AG10803 (cell line): ENCODE data around the gene ST8SIA1.

Experiments used
- DNase-seq: peaks from one replicate; pipeline ENCODE4 v3.0.0; 2010; ENCODE audit warnings: low read depth
- H3K4me3 ChIP-seq: 2 replicates; pipeline ENCODE4 v1.5.1; 2011; ENCODE audit warnings: mild to moderate bottlenecking, low read length, control low read depth
- TF ChIP-seq, protein P1 (sequence below): conservative IDR thresholded peaks from 2 replicates; pipeline ENCODE4 v1.5.1; 2011; ENCODE audit warnings: mild to moderate bottlenecking, low read length, control low read depth, inconsistent platforms

The ST8SIA1 gene

GRCh38 chr12:22190969-22191368 lies 143.5 kb downstream of the ST8SIA1 start:
- no peak for DNase-seq
- TF ChIP-seq, protein P1, sequence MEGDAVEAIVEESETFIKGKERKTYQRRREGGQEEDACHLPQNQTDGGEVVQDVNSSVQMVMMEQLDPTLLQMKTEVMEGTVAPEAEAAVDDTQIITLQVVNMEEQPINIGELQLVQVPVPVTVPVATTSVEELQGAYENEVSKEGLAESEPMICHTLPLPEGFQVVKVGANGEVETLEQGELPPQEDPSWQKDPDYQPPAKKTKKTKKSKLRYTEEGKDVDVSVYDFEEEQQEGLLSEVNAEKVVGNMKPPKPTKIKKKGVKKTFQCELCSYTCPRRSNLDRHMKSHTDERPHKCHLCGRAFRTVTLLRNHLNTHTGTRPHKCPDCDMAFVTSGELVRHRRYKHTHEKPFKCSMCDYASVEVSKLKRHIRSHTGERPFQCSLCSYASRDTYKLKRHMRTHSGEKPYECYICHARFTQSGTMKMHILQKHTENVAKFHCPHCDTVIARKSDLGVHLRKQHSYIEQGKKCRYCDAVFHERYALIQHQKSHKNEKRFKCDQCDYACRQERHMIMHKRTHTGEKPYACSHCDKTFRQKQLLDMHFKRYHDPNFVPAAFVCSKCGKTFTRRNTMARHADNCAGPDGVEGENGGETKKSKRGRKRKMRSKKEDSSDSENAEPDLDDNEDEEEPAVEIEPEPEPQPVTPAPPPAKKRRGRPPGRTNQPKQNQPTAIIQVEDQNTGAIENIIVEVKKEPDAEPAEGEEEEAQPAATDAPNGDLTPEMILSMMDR: no peak
- H3K4me3 ChIP-seq: no peak overlapping the region

GRCh38 chr12:22188431-22188830 lies 146.1 kb downstream of the ST8SIA1 start:
- TF ChIP-seq, protein P1: no peak
- no peak overlapping the region for H3K4me3 ChIP-seq
- DNase-seq: no peak

GRCh38 chr12:22180705-22181104 lies 153.8 kb downstream of the ST8SIA1 start:
- H3K4me3 ChIP-seq: no peak overlapping the region
- DNase-seq: no peak
- TF ChIP-seq, protein P1: no peak

- TF ChIP-seq, protein P1: no peak
- DNase-seq: no peak
- H3K4me3 ChIP-seq: no peak overlapping the region
These were observed 161.3 kb downstream of the ST8SIA1 start for GRCh38 chr12:22173177-22173576.

DNA sequence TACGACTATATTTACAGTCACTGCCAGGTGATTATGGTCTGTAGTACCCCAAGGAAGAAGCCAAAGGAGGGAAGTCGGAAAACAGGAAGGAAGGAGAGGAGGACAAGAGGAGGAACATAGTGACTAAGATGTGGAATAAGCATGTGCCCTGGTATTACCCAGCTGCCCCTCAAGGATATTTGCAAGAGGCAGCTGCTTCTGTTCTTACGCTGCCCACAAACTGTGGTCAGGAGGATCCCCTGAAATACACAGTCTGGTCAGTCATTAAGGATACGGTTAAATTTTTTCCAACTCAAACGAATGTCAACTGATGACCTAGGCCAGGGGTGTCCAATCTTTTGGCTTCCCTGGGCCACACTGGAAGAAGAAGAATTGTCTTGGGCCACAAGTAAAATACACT lies 162.0 kb downstream of the ST8SIA1 start:
- TF ChIP-seq, protein P1: no peak
- H3K4me3 ChIP-seq: no peak overlapping the region
- no peak for DNase-seq

- no peak overlapping the region for H3K4me3 ChIP-seq
- DNase-seq: no peak
- TF ChIP-seq, protein P1: no peak
These were observed 165.1 kb downstream of the ST8SIA1 start for GRCh38 chr12:22169376-22169775.

DNA sequence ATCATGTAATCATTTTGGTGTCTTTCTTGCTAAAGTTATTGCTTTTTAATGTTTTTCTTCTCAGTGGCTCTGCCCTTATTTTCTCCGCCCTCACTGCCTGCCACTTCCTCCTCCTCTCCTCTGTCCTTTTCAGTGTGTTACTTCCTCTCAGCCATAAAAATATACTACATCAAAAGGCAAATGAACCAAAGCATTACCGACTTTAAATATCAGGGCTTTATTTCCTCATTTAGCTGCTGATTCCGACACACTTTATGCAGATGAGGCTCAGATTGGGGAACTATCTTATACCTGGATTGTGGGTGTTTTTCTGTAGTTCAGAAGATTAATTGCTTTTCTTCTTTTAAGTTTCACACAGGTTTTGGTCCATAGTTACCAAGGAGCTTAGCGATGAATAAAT lies 170.4 kb downstream of the ST8SIA1 start:
- DNase-seq: no peak
- TF ChIP-seq, protein P1: no peak

More for the DNA sequence above, 170.4 kb downstream of the ST8SIA1 start:
- no peak overlapping the region for H3K4me3 ChIP-seq
